ENCODE measurements around the gene HS2ST1. TPM values are rescaled to one million over a fixed set of nuclear protein-coding genes. Genes with fewer than 3 reads are reported as not detected.

The HS2ST1 gene
- total RNA-seq, 6 experiments from 2014 or later = 23.8 to 26.8 (median 24.8) TPM

DNA sequence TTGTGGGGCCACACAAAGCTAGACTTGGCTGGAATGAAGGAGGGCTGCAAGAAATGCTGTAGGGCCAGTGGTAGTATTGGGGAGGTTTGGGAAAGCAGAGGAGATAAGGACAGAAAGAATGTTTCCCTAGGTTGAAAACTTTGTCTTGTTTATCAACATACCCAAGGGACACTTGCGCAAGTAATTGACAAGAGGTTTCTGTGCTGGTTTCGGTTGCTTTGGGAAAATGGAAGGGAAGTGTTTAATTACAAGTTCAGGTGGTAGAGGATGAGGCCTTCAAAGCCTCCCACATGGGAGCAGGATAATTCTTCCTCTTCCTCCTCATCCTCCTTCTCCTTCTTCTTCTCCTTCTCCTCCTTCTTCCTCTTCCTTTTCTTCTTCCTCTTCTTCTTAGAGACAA is 232.1 kb downstream of the HS2ST1 start:
- no peak overlapping the region for H3K27ac Mint-ChIP-seq
- no peak for DNase-seq
- no peaks in the 10 kb centered on the region for H3K9me3 Mint-ChIP-seq
- H3K27me3 Mint-ChIP-seq (ENCODE audit: insufficient read depth) = peaks cover 12% of the 10 kb centered on the region
- H3K4me1 Mint-ChIP-seq (ENCODE audit: low read depth) = peaks cover 13% of the 10 kb centered on the region
- no peak overlapping the region for H3K4me3 Mint-ChIP-seq
- TF ChIP-seq, protein P1, sequence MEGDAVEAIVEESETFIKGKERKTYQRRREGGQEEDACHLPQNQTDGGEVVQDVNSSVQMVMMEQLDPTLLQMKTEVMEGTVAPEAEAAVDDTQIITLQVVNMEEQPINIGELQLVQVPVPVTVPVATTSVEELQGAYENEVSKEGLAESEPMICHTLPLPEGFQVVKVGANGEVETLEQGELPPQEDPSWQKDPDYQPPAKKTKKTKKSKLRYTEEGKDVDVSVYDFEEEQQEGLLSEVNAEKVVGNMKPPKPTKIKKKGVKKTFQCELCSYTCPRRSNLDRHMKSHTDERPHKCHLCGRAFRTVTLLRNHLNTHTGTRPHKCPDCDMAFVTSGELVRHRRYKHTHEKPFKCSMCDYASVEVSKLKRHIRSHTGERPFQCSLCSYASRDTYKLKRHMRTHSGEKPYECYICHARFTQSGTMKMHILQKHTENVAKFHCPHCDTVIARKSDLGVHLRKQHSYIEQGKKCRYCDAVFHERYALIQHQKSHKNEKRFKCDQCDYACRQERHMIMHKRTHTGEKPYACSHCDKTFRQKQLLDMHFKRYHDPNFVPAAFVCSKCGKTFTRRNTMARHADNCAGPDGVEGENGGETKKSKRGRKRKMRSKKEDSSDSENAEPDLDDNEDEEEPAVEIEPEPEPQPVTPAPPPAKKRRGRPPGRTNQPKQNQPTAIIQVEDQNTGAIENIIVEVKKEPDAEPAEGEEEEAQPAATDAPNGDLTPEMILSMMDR (IDR thresholded peaks at IDR 0.05) = no peak
- no peaks in the 10 kb centered on the region for H3K36me3 Mint-ChIP-seq (ENCODE audit: low read depth)

- no peaks in the 10 kb centered on the region for H3K9me3 Mint-ChIP-seq
- DNase-seq = no peak
- no peaks in the 10 kb centered on the region for H3K36me3 Mint-ChIP-seq (ENCODE audit: low read depth)
- no peak overlapping the region for H3K4me3 Mint-ChIP-seq
- TF ChIP-seq, protein P1 (IDR thresholded peaks at IDR 0.05) = no peak
- H3K27me3 Mint-ChIP-seq (ENCODE audit: insufficient read depth) = peaks cover 8% of the 10 kb centered on the region
- no peak overlapping the region for H3K27ac Mint-ChIP-seq
- H3K4me1 Mint-ChIP-seq (ENCODE audit: low read depth) = peaks cover 13% of the 10 kb centered on the region
These were observed 232.6 kb downstream of the HS2ST1 start for GRCh38 chr1:87146986-87147385.

- no peaks in the 10 kb centered on the region for H3K9me3 Mint-ChIP-seq
- TF ChIP-seq, protein P1 (IDR thresholded peaks at IDR 0.05) = no peak
- no peak overlapping the region for H3K27ac Mint-ChIP-seq
- peaks cover 8% of the 10 kb centered on the region for H3K27me3 Mint-ChIP-seq (ENCODE audit: insufficient read depth)
- no peak overlapping the region for H3K4me3 Mint-ChIP-seq
- no peaks in the 10 kb centered on the region for H3K36me3 Mint-ChIP-seq (ENCODE audit: low read depth)
- peaks cover 13% of the 10 kb centered on the region for H3K4me1 Mint-ChIP-seq (ENCODE audit: low read depth)
- DNase-seq = no peak
These were observed 233.4 kb downstream of the HS2ST1 start for GRCh38 chr1:87147851-87148250.

DNA sequence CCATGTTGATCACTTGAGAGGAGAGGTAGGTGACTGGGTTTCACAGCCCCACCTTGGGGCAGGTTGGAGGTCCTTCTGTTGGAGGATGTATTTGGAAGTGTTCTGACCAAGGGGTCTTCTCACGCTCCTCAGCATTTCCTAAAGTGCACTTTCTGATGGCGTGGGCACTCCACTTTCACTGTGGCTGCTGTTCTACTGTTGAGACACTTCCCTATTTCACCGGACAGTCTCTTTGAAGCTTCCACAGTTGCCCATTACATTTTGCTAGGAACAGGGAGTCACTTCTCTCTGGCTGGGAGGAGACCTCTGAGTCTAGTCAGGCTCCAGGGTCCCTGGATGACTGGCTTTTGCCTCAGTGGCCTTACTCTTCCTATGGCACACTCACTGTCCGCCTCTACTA is 234.2 kb downstream of the HS2ST1 start:
- TF ChIP-seq, protein P1 (IDR thresholded peaks at IDR 0.05) = no peak
- H3K4me3 Mint-ChIP-seq = no peak overlapping the region
- H3K9me3 Mint-ChIP-seq = no peaks in the 10 kb centered on the region
- H3K36me3 Mint-ChIP-seq (ENCODE audit: low read depth) = no peaks in the 10 kb centered on the region
- peaks cover 8% of the 10 kb centered on the region for H3K27me3 Mint-ChIP-seq (ENCODE audit: insufficient read depth)
- H3K4me1 Mint-ChIP-seq (ENCODE audit: low read depth) = peaks cover 13% of the 10 kb centered on the region
- no peak for DNase-seq
- H3K27ac Mint-ChIP-seq = no peak overlapping the region

GRCh38 chr1:87149241-87150041 is 235.0 kb downstream of the HS2ST1 start:
- H3K4me3 Mint-ChIP-seq = no peak overlapping the region

More at GRCh38 chr1:87149241-87150041, 235.0 kb downstream of the HS2ST1 start:
- H3K4me1 Mint-ChIP-seq (ENCODE audit: low read depth) = peaks cover 13% of the 10 kb centered on the region
- H3K9me3 Mint-ChIP-seq = no peaks in the 10 kb centered on the region
- TF ChIP-seq, protein P1 (IDR thresholded peaks at IDR 0.05) = no peak
- peak; percentile 53 for DNase-seq
- peaks cover 8% of the 10 kb centered on the region for H3K27me3 Mint-ChIP-seq (ENCODE audit: insufficient read depth)
- H3K36me3 Mint-ChIP-seq (ENCODE audit: low read depth) = no peaks in the 10 kb centered on the region
- H3K27ac Mint-ChIP-seq = no peak overlapping the region; the same call in 1 of the 2 replicates

Data from HFFc6 (cell line).